Sigmoid colon (tissue), 4 donors: ENCODE measurements around the gene P3H3.
A peak's percentile ranks its signal among the peaks of the same experiment; 100 is the strongest.

Experiments used
- CTCF ChIP-seq, 4 experiments: fragments of 450-650 bp in 3 of 4; fragments of 200-600 bp in 1 of 4; IDR thresholded peaks; one replicate each; pipeline ENCODE4 v1.5.1; 2016 to 2019; ENCODE audit warnings: antibody characterized with exemption in 4 of 4, mild to moderate bottlenecking in 3 of 4, moderate library complexity in 2 of 4
- POLR2A ChIP-seq, 2 donors: fragments of 450-650 bp; IDR thresholded peaks; one replicate each; pipeline ENCODE4 v1.6.1; 2016; ENCODE audit warnings: antibody characterized with exemption in 2 of 2, mild to moderate bottlenecking in 2 of 2, moderate library complexity in 2 of 2
- POLR2AphosphoS5 ChIP-seq, 4 donors: sonication (generic); formaldehyde crosslinking; IDR thresholded peaks; one replicate each; pipeline ENCODE4 v1.6.1; 2017; ENCODE audit warnings: antibody characterized with exemption in 4 of 4

GRCh38 chr12:6825398-6826124, 2.6 kb upstream of the P3H3 start:
- TF ChIP-seq POLR2A (IDR thresholded peaks at IDR 0.05): no peak
- peak; percentile 84 to 95 (median 92) for TF ChIP-seq CTCF (IDR thresholded peaks at IDR 0.05)
- TF ChIP-seq POLR2AphosphoS5 (IDR thresholded peaks at IDR 0.05): peak in 3 of 4 donors; percentile 4 to 22 (median 9)
